Superior temporal gyrus (tissue), 1 donor: ENCODE data around the gene ZRANB1.

ENCODE experiments used
- DNase-seq: peaks from one replicate; pipeline ENCODE4 v3.0.0-alpha.2; 2016; ENCODE audit errors: extremely low spot score

Gene ZRANB1

DNA sequence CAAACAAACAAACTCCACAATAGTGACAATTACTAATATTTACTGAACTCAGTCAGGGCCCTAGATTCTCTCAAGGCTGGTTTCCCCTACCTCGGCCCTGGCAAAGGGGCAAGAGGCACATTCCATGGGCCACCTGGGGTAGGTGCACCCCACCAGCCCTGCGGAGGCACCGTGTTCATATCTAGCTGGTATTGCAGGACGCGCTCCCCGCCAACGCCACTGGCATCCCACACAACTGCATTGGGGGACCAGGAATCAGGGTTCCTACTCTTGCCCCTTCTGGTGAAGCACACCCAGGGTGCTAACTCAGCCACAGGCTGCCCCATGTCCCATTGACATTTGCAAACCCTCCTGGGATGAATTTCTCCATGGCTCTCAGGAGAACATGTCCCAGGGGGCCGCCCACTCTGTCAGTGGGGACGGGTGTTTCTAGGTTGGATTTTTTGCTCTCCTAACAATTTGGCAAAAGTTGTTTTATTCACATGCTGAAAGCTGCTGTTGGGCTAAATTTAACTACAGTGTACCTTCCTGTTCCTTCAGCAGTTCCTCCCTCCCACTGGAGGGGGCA is 76.7 kb downstream of the ZRANB1 start:
- DNase-seq: no peak

DNA sequence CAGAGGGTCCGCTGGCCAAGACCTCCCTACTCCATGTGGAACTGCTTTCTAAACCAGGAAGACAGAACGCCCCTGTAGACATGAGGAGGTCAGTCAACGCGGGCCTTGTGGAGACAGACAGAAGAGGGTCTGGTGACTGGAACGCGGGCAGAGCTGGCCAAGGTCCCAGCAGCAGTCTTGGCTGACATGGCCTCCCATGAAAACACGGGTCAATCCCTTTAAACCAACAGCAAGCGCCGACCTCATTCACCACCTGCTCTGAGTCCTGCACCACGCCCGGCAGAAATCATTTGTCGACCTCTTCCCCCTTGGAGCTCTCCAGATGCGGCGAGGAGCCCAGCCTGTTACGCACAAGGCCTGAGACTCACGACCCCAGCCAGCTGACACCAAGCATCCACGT is 78.5 kb downstream of the ZRANB1 start:
- no peak for DNase-seq

DNA sequence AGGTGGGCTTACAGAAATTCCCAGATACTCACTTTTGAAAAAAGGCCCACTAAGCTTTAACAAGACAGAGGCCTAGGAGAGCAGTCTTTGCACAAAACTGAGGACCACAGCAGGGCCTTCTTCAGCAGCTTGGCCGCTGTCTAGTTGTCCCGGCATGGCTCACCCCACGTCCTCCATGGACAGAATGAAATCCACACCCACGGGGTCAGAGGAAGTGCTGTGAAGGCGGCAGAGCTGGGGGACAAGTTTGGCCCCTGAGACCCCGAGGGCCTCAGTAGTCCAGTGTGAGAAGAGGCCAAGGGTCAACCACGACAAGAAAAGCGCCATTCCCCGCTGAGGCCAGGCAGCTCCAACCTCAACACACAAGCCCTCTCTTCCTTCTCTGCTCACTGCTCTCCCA is 78.9 kb downstream of the ZRANB1 start:
- DNase-seq: no peak

- no peak for DNase-seq
Measured at GRCh38 chr10:125021686-125022344, 79.9 kb downstream of the ZRANB1 start.

GRCh38 chr10:125022671-125023070 is 80.7 kb downstream of the ZRANB1 start:
- no peak for DNase-seq

- DNase-seq: no peak
Measured at GRCh38 chr10:125023255-125023654, 81.3 kb downstream of the ZRANB1 start.

DNA sequence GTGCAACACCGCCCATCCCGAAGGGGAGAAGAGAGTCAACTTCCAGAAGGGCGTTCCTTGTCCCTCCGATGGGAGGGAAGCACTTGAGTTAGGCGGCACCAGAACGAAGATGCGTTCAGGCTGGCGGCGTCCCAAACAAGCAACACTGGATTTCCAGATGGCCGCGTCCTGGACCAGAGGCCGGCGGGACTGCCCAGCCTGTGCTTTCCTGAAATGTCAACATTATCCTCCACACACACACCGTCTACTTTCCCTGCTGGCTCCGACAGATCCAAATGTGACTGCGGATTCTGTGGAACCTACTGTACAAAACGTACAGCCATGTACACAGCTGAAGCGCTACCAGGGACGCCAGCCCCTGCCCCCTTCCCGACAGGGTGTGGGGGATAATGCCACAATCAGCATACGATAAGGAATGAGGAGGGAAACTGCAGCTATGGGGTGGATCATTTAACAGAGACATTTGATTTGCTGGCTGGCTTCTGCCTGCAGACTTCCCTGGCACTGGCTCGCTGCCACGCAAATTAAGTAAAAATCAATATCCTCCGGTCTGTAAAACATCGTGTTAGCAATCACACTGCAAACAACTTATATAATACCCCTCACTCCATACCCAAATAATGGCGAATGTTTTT is 82.1 kb downstream of the ZRANB1 start:
- no peak for DNase-seq

GRCh38 chr10:125024497-125025234 is 82.7 kb downstream of the ZRANB1 start:
- no peak for DNase-seq

DNA sequence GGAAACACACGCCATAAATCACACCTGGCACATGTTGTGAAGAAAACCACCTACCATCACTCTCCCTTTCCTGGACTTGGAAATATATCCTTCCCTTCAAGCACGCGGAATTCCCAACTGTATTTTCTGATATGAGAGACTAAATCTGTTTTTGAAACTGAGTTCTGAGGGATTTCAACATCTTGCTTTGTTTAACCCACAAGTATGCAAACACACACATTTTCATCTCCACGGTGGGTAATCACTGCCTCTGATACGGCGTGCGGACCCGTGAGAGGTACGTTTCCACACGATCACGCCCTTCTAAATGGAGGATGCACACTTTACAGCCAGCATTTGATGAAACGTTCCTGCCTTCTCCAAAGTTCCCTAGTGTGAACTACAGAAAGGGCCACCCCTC is 83.4 kb downstream of the ZRANB1 start:
- DNase-seq: no peak

DNA sequence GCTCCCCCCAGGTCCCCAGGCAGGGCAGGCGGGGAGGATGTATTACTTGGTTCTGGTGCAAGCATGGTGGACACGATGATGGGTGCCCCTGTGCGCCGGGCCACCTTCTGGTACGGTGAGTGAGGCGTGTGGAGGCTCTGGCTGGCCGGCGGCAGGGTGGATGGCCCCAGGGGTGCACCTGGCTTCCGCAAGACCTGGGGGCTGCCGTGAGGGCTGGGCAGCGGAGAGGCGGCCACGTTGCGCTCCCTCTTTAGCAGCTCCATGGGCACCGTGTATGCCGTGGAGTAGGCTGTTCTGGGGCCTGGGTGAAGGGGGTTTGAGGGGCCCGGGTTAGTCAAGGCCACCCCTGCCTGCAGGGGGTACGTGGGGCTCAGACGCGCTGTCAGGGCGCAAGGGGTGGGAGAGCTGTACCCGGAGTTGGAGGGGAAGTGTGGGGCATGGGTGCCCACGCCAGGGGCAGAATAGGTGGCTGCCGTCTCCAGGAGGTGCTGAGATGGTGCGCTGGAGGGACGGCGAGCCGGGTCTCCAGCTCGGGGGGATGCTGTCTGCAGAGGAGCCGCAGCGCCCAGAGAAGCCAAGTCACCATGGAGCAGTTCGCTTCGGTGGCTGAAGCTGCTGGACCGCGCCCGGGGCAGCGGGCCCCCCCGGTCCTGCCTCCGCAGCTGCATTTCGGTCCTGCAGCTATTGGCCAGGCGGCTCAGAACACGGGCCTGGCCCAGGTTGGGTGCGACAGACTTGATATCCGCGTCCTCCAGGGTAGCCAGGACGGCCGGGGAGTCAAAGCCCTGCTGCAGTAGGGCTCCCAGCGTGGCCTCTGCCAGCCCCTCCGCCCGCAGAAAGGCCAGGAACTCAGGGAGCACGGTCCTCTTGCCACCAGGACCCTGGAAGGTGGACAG is 84.4 kb downstream of the ZRANB1 start:
- no peak for DNase-seq

- DNase-seq: no peak
Measured at GRCh38 chr10:125026974-125027735, 85.2 kb downstream of the ZRANB1 start.

GRCh38 chr10:125027871-125028869 is 86.2 kb downstream of the ZRANB1 start:
- no peak for DNase-seq

DNA sequence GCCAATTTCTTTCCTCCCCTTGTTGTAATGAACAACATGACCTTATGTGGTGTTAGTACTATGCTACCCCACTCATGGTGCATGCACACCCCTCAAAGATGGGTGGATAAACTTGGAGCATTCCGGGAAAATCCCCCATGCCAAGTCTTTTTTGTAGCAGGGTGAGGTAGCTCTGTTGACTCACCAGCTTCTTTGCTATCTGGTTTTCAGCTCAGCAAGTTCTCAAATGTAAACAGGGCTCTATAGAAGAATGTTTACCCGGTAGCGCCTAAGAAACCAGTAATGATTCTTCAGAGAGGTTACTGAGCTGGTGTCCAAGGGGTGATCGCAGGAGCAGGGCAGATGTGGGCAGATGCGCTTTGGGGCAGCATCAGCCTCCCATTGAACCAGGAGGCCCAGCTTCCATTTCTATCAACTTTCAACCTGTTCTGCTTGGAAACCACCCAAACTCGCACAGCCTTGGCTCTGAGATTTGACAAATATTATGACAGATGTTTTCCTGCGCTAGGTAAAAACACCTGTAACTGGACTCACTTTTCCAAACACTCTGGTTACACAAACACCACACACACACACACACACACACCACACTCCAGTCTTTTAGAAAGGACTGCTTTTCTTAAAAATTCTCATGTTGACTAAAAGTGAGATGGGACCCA is 87.8 kb downstream of the ZRANB1 start:
- no peak for DNase-seq

- DNase-seq: no peak
Measured at GRCh38 chr10:125030567-125031197, 88.8 kb downstream of the ZRANB1 start.

DNA sequence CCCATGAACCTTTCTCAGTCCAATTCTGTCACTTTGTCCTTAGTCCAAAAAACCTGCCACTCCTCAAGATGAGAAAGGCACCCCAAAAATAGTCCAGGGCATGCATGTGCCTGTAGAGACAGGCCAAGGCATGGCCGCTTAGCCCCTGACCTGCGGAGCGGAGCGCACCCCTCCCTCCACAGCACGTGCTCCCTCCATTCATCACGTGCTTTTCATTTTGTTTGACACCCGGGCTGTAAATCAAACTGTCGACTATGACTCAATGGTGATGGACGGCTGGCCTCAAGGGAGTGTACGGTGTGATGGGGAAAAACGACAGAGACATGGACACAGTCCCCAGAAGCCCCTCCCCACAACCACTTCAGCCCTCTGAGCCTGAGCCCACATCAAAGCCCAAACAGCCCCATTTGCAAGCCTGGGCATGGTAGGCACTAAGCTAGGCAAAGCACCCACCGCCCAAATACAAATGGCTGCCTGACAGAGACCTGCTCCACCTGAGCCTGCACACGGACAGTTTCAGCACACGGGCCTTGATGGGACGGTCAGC is 90.6 kb downstream of the ZRANB1 start:
- no peak for DNase-seq

GRCh38 chr10:125033146-125033924 is 91.4 kb downstream of the ZRANB1 start:
- no peak for DNase-seq

DNA sequence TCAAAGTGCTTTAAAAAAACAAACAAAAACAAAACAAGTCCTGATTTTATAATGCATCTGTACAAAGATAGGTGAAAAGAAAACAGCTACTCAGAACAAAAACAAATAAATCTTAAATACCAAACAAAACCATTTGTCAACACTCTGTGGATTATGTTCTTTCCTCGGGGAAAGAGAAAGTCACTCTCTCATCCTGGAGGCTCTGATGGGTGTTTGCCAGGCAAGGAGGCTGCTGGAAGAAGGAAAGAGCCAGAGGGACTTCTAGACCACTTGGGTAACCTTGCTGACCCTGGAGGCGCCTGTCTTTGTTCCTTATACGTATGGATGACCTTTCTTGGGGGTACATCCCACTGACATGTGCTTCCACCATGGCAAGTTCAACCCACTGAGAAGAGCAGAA is 92.8 kb downstream of the ZRANB1 start:
- no peak for DNase-seq

- no peak for DNase-seq
Measured at GRCh38 chr10:125035136-125035535, 93.2 kb downstream of the ZRANB1 start.
